NCI-H69 (cell line): ENCODE data around the gene RDH5.

Experiments used
- DNase-seq: peaks from one replicate; lab custom pipeline; 2025; lab: John Stamatoyannopoulos, UW

RDH5 gene

DNA sequence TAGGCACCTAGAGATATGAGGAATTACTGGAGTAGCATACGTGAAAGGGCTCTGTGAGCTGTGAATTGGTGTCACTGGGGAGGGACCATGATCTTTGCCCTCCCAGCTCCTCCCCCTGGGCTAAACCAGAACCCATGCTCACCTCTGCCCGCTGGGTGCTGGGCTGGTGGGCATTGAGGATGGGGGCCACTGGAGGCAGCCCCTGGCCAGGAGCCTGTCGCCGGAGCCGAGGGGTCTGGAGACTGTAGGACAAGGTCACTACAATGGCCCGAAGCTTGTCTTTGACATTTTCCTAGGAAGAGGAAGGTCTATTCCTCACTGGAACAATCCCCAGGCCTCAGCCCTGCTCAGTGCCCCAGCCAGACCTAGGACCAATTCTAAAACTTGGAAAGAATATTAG, 24.1 kb upstream of the RDH5 start:
- no peak for DNase-seq

DNA sequence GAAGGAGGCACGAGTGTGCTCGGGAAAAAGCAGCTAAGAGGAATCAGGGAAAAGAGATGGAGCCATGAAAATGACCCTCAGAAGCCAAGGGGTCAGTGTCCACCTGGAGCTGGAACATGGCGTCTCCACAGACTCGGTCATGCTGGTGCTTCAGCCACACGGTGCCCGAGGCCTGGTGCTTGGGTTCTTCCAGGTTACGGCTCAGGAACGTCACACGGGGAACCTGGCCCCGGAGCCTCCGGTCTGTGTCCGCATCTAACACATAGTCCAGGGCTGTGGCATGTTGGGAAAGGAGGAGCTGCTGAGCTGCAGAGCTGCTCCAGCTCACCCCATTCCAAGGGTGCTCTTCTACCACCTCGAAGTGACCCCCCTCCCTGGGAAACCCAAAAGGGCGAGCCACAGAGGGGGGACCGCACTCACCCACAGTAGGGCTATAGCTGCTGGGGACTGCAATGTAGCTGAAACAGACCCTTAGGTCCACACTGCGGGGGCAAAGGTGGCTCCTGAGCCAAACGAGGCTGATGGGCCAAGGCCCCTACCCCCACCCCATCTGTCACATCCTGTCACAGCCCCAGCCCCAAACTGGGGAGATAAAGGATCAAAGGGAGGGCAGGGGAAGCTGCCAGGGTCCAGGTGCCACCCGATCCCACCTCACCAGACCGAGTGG, 23.3 kb upstream of the RDH5 start:
- DNase-seq = no peak

DNA sequence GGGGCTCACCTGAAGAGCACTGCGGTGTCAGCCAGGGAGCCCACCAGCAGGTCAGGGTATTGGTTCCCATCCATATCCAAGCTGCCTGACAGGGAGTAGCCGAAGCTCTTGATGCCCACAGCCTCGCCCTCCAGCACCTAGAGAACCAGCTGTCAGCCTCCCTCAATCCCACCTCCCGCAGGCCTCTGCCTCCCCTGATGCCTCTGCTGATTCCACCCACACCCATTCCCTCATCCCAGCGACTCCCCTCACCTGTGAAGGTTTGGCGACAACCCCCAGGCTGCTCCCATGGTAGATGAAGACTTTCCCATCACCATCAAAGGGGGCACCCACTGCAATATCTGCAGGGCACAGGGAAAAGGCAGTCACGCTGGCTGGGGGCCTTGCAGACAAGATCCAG, 22.5 kb upstream of the RDH5 start:
- DNase-seq = no peak

DNA sequence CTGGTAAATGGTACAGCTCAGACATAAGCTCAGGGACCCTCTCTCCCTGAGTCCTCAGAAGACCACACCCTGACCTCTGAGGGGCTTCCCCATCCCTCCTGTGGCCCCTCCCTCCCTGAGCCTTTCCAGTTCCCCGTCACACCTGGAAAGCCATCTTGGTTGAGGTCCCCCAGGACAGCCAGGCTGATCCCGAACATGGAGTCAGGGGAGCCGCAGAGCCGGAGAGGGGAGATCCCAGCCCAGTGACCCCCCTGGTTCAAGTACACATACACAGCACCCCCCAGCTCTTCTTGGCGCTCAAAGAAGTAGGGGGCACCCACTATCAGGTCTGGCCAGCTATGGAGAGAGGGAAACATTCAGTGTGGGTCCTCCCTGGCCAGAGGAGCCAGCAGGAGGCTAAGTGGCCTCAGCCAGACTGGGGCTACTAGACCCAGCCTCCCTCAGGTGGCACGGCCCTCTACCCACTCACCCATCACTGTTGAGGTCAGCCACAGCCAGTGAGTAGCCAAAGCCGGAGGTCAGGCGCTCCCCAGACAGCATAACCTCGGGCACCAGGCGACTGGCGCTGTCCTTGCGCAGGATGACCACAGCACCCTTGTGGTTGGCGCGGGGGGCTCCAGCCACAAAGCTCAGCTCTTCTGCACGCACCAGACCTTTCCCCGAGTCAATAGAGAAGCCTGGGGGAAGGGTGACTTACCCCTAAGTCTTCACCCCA, 21.8 kb upstream of the RDH5 start:
- no peak for DNase-seq

DNA sequence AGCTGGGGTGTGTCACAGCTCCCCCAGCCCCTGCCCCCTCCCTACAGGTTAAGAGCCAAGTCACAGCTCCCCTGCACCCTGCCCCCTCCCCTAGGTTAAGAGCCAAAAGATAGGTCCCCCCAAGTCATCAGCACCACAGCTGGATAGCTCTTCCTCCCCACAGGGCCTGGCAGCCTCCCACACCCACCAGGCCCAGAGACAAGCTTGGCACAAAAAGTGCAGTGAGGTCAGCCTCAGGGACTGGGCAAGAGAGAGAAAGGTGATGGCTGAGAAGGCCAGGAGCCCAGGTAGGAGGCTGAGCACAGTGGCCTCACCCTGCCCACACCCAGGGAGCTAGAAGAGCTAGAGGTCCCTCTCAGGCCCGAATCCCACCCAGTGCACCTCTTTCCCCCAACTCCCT, 21.2 kb upstream of the RDH5 start:
- DNase-seq = no peak

DNA sequence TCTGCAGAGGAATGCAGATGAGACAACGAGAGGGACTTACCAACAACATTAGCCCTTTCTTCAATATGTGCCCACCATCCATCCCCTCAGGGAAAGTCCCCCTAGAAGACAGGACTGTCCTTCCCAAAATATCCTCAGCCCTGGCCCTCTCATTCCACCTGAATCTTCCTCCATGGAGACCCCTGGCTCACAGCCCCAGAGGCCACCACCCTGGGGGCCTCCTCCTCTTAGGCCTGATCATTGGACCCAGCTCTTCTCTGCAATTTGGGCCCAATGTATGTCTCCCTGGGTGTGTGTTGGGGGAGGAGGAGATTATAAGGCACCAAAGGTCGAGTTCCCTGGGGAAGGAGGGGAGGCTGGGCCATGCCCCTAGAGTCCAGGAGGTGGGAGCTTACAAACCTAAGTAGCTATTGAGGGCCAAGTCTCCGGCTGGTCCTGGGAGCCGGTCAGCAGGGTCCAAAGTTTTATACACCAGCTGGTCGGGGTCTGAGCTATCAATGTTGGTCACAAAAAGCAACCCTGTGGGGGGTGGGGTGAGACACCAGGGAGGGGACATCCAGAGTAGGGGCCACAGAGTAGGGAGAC, 20.6 kb upstream of the RDH5 start:
- no peak for DNase-seq

DNA sequence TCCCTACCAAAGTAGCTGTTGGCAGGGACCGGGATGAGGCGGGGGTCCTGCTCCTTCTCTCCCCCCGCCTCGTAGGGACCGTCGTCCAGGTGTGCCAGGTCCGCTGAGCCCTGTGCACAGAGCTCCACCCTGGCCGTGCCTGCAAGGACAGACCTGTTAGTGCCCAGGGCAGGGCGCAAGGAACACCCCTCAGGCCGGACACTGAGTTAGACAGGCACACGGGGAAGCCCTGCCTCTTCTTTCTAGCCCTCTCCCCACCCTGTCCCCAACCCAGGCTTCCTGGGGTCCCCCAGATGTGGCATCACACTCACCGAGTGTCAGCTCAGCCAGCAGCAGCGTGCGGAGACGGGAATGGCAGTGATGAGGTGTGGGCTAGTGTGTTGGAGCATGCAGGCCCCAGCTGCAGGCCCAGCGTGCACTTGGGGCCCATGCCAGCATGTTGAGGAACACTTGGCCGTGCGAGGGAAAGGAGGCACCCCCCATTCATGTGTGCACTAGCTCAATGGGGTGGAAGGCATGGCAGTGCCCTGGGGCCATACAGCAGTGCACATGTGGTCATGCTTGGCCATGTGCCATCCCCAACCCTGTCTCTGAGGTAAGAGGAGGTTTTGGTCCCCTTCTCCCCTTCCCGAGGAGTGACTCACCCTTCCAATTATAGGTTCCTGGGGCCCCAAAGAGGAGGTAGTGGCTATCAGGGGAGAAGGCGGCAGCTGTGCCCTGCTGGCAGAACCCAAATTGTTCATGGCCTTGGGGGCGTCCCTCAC, 19.8 kb upstream of the RDH5 start:
- peak; percentile 90 for DNase-seq

DNA sequence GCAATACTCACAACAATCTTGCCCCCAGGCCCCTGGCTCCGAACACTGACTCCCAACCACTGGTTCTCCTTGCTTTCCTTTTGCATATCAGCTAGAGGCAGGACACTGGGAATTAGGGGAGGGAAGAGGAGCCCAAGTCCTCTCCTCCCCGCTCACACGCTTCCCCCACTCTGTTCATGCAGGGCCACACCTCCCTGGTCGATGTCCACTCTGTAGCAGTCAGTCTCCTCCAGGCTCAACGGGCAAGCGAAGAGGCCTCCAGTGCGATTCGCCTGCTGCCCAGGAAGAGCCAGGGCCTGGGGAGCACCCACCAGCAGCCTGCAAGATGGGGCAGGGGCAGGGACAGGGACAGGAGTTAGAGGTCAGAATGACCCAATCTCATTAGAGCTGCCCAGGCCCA, 17.3 kb upstream of the RDH5 start:
- no peak for DNase-seq

DNA sequence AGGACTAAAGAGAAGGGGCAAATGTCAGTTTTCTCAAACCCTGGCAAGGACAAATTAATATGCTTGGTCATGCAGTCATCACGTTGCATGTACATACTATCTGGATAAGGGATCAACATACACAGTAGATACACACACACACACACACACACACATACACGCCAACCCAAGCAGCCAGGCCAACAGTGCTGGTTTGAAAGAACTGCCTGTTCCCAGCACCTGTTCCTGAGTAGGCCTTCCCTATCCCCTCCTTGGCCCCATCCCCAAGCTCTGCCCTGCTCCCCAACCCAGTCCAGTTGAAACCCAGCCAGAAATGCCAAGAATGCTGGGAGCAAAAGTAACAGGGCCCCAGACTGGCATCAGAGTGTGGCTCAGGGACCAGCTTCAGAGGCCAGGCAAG, 16.9 kb upstream of the RDH5 start:
- no peak for DNase-seq

DNA sequence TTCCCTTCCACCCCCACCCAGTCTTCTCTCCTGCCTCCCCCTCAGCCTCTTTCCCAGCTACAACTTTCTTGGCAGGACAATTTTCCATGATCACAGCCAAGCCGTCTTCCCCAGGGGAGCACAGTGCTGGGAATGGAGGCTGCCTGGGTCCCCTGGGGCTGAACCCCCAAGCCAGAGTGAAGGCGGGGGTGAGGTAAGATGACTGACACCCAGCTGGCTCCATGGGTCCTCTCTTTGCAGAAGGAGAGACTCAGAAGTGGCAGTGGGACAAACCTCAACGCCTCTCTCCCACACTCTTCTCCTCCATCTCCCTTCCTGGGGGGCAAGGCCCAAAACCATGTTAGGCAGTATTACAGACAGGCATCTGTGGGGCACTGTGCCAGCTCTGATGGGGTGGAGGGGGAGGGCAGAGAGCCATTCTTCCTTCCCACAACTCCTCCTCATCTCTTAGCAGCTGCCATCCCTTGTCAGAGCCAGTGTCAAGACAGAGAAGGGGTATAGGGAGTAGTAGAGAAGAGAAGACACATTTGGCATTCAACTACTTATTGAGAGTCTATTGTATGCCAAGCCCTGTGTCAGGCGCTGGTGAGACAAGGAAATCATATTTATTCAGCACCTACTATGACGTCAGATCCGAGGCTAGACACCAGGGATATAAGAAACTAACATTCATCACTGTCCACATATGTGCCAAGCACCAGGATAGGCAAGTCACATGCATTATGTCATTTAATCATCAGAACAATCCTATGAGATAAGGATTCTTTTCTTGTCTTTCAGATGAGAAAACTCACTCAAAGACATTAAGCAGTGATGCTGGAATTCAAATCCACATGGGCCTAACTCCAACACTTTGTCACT, 16.1 kb upstream of the RDH5 start:
- DNase-seq = peak; percentile 59

DNA sequence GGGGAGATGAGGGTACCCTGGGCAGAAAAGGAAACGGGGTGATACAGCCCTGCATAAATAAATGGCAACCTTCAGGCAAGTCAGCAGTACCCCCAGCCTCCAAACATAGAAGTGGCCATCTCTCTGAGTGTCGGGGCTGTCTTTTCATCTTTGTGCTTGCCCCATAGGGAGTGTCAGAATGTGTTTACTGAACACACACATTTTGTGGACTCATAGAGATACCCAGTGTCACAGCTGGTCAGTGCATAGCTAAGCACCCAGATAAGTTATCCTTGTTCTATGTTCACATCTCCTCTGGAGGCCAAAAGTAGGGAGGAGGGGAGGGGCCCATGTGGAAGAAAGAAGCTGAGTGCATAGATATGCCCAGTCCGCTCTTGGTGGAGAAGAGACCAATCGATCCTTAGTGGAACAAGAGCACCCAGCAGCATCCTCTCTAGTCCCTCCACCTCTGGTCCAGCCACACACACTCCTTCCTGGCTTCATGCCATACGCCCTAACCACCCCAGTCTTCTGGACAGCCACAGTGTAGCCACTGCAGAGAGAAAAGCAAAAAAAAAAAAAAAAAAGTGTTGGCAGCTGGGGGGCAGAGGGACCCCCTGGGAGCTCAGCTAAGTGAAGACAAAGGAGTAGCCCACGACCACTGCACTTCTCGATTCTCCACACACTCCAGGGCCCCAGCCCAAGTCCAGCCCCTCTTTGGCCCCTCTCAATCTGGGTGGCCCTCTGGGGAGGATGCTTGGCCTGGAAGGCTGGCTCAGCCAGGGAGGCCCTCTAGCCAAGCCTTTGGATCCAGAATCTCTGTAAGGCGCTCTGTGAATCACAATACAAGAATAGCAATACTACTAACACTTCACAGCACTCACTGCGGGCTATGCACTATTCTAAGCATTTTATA, 15.1 kb upstream of the RDH5 start:
- DNase-seq = no peak

DNA sequence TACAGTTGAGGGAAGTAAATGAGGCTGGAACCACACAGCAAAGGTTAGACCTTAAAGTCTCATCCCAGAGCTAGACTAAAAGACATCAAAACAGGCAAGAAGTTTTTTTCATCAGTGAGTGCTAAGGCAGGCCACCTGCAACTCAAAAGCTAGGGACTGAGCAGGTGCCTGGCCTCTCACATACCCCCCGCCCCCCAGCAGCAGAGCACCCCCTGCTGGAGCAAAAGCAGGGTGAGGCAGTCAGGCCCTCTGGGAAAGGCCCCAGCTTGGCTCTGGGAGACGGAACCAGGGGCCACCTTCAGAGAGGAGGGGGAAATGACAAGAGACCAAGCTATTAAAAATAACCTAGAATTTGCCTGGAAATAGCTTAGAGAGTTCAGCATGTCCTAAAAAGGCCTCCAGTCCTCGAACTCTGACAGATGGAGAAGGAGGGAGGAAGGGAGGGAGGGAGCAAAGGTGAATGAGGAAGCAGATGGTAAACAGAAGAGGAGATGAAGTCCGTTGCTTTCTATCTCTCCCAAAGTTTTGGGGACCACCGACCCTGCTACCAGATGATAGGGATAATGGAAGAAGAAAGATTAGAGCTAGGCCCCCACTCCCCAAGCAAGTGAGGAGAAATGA, 14.3 kb upstream of the RDH5 start:
- peak; percentile 36 for DNase-seq

DNA sequence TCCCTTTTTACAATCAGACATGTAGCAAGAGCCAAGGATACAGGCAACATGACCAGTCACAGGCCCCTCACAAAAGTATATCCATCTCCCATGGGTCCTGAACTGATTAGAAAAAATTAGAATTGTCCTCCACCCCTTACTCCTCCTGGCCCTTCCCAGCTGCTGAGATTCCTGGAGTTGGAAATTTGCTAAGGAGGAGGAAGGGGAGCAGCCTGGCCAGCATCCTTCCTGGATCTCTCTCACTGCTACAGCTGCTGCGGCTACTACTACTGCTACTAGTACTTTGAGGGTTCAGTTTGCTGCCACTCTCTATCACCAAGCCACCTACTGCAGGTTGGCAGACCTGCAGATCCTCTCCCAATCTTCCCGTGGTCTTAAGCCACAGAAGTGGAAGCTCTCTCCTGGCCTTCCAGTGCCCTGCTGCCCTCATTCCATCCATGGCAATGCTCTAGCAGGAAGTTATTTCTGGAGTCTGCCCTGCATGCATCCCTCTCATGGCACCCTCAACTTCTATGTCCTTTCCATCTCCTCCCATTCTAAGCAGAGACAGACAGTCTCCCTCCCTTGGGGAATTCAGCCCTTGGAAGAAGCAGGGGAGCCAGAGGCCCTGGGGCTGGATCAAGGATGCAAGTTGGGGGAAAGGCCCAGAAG, 13.5 kb upstream of the RDH5 start:
- DNase-seq = no peak

DNA sequence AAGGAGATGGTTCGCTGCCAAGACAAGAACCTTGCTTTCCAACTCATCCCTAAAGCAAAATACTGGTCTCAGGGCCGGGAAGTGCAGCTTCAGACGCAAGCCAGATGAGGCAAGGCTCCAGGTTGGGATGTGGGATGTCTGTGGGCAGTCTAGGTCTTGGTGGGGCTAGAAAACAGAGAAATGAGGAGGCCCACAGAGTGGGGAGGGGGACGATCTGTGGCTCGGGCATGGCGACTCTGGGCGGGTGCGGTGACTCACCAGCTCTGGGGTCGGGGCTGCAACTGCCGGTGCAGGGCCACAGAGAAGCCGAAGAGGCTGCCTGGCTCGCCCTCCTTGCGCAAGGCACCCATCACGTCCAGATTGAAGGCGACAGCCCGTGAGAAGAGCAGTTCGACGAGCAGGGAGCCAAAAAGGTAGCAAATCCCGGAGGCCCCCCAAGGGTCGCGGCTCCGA, 12.9 kb upstream of the RDH5 start:
- peak; percentile 41 for DNase-seq

DNA sequence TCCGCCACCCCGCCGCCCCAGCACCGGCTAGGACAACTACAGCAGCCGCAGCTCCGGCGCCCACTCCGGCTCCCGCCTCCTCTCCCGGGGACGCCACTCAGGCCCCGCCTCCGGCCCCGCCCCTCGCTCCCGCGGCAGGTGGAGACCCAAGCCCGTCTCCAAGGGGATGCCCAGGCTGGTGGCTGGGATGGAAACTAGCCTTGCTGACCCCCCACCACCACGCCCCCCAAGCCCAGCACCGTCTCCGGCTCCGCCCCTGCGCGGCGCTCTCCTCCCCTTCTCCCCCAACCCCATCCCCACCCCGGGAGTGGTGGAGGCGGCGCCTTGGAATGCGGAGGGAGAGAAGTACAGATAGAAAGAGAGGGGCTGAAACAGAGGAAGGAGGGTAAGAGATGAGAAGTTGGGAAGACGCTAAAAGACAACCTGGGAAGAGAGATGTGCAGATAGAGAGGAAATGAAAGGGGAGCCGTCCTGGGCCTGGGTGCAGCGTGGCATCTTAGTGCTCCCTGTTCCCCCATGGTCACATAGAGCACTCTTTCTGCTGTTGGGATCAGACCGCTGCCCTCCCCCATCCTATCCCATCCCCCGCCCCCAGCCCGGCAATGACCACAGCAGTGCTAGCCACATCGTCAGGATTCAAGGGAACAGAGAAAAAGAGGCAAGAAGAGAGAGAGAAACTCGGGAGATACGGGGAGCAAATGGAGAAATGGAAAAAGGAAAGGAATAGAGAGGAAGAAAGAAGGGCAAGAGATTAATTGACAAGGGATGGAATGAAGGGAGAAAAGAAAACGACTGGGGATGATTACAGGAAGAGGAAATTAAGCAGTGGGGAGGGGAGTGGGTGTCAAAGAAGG, 12.1 kb upstream of the RDH5 start, which contains the start of gene ITGA7:
Gene ITGA7, minus strand, starts transcription at position 64 of the 854 bp plus-strand sequence. CDS start 222 bp downstream, outside the sequence.
- peak; percentile 89 for DNase-seq

DNA sequence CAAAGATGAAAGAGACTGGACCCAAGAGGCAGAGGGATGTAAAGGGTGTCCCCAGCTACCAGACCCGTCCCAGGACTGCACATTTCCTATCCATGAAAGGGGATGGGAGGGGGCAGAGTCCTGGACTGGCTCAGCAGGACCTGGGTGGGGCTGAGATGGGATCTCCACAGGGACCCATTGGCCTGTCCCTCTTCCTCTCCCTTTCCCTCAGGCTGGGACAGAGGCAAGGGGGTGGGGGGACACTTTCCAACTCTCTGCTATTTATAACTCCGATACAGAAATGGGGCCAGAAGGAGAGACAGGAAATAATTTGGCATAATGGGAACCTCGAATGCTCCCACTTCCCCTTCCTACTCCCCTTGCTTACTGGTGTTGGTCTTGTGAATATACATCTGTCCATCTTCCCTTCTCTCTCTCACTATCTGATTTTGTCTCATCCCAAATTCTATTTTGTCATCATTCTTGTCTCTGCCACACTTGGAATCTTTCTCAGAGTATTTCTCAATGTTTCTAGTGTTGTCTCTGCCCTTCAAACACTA, 11.4 kb upstream of the RDH5 start:
- DNase-seq = no peak

DNA sequence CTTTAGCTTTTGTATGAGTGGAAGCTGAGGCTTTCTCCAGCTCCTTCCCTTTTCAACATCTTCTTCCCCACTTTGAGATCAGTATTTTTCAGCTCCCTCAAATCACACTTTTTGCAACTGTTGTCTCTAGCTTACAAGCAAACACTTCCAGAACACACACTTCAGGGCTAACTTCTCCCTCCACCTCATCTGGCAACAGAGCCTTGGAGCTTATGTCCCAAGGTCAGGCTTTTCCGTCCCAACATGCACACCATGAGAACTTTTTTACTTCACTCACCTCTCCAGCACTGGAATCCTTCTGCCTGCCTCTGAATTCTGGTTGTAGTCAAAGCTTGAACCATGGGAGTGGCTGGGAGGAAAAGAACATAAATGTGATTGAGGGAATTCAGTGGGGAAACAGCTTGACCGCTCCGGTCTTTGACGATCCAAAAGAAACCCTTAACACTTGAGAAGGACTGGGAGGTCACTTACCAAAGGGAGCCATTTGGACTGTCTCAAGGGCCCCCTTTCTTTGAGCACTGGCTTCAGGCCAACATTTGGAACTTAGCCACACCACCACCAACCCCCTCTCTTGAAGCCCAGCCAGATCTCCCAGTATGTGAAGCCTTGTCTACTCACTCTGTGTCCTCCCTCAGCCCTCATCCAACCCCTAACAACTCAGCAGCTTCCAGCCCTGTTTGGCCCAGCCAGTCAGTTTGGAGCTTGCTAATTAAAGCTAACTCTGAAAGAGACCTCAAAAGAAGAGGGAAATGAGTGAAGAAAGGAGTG, 8.2 kb upstream of the RDH5 start:
- DNase-seq = no peak
